ENCODE data around the gene ABCA13.
"Not testable (repeated sequence)": the region's sequence is repeated elsewhere in the genome, so short reads cannot be mapped to it uniquely, and the experiment has no call there.

- not testable (repeated sequence) for TF ChIP-seq CTCF (conservative IDR thresholded peaks at IDR 0.05); EZH2 (IDR thresholded peaks at IDR 0.05; ENCODE audit: low read depth)
Measured at GRCh38 chr7:48202916-48203315, 31.7 kb downstream of the ABCA13 start.

All from PC-9 (cell line).